ENCODE measurements around the gene WASL. TPM values are rescaled to one million over a fixed set of nuclear protein-coding genes. Genes with fewer than 3 reads are reported as not detected.
A peak's percentile ranks its signal among the peaks of the same experiment; 100 is the strongest.

Gene WASL
- total RNA-seq, 1 donor = 22.5 TPM

DNA sequence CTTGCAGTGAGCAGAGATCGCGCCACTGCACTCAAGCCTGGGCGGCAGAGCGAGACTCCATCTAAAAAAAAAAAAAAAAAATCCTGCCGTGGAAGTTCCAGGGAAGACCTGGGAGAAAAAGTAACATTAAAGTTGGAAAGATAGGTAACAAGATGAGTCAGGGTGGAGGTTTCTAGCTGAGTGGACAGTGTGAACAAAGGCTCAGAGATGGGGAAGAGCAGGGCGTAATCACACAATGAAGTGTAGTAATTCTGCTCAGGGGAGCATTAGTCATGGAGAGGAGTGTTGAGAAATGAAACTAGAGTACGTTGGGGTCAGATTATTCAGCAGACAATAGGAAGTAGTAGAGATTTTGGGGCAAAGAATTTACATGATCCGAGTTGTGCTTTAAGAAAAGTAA lies 21.6 kb upstream of the WASL start:
- no peak overlapping the region for H3K4me3 ChIP-seq (ENCODE audit: low read depth, low read length)
- DNase-seq (ENCODE audit: low read depth) = peak; percentile 45
- TF ChIP-seq, protein P1, sequence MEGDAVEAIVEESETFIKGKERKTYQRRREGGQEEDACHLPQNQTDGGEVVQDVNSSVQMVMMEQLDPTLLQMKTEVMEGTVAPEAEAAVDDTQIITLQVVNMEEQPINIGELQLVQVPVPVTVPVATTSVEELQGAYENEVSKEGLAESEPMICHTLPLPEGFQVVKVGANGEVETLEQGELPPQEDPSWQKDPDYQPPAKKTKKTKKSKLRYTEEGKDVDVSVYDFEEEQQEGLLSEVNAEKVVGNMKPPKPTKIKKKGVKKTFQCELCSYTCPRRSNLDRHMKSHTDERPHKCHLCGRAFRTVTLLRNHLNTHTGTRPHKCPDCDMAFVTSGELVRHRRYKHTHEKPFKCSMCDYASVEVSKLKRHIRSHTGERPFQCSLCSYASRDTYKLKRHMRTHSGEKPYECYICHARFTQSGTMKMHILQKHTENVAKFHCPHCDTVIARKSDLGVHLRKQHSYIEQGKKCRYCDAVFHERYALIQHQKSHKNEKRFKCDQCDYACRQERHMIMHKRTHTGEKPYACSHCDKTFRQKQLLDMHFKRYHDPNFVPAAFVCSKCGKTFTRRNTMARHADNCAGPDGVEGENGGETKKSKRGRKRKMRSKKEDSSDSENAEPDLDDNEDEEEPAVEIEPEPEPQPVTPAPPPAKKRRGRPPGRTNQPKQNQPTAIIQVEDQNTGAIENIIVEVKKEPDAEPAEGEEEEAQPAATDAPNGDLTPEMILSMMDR (IDR thresholded peaks at IDR 0.05; ENCODE audit: insufficient read depth, low read depth, low read length) = no peak

DNA sequence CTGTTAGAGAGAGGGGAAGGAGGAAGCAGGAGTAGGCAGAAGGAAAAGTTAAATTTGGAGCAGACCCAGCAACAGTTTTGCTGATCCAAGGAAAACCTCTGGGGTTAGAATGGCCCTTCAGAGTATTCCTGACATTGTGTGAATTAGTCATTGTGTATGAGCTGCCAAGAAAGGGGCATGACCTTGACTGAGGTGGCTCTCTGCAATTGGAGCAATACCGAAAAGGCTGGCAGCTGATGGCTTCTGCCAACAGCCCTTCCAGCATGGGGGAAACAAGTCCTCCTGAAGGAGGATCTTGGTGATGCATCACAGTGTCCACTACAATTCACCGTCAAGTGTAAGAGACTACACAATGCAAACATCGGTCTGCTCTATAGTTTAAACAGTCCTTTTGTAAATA lies 20.6 kb upstream of the WASL start:
- DNase-seq (ENCODE audit: low read depth) = peak; percentile 12
- TF ChIP-seq, protein P1 (IDR thresholded peaks at IDR 0.05; ENCODE audit: insufficient read depth, low read depth, low read length) = no peak
- no peak overlapping the region for H3K4me3 ChIP-seq (ENCODE audit: low read depth, low read length)

DNA sequence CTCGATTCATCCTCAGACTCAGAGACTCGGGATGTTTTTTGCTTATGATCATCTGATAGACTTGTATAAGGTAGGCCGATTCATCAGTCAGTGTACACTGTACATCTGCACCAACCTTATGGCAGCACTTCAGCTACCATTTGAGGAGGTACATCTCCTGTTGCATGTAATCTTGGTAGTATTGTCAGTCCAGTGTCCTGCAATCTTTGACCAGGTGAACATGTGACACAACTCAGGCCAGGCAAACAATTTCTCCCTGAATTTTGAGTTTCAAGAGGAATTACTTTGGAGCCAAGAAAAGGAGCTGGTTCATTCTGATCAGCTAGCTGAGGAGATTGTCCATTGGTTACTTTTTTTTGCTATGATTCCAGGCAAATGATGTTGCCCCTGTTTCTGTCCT lies 19.7 kb upstream of the WASL start:
- no peak for DNase-seq (ENCODE audit: low read depth)
- no peak overlapping the region for H3K4me3 ChIP-seq (ENCODE audit: low read depth, low read length)
- TF ChIP-seq, protein P1 (IDR thresholded peaks at IDR 0.05; ENCODE audit: insufficient read depth, low read depth, low read length) = no peak

DNA sequence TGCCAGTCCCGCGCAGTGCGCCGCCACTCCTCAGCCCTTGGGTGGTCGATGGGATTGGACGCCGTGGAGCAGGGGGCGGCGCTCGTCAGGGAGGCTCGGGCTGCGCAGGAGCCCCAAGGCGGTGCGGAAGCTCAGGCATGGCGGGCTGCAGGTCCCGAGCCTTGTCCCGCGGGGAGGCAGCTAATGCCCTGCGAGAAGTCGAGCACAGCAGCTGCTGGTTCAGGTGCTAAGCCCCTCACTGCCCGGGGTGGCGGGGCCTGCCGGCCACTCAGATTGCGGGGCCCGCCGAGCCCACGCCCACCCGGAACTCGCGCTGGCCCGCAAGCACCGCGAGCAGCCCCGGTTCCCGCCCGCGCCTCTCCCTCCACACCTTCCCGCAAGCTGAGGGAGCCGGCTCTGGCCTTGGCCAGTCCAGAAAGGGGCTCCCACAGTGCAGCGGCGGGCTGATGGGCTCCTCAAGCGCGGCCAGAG lies 14.4 kb upstream of the WASL start:
- DNase-seq (ENCODE audit: low read depth) = peak; percentile 12
- peak overlapping the region; percentile 60 for H3K4me3 ChIP-seq (ENCODE audit: low read depth, low read length)
- TF ChIP-seq, protein P1 (IDR thresholded peaks at IDR 0.05; ENCODE audit: insufficient read depth, low read depth, low read length) = no peak

DNA sequence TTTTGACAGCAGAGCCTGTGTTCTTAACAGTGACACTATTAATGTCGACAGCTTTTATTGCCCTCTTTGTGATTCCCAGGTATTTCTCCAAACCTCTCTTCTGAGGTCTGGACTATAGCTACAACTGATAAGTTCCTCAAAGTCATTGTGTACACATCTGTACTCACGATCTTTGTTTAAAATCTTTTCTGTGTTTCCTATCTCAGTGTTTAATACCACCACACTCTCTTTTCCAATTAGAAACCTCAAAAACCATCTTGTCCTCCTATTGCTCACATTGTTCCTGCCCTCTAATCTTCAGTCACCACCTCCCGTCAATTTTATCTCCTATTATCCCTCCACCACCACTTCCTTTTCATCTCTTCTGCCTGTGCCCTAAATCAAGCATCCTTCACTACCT lies 12.9 kb upstream of the WASL start:
- no peak for DNase-seq (ENCODE audit: low read depth)
- H3K4me3 ChIP-seq (ENCODE audit: low read depth, low read length) = no peak overlapping the region
- TF ChIP-seq, protein P1 (IDR thresholded peaks at IDR 0.05; ENCODE audit: insufficient read depth, low read depth, low read length) = no peak

DNA sequence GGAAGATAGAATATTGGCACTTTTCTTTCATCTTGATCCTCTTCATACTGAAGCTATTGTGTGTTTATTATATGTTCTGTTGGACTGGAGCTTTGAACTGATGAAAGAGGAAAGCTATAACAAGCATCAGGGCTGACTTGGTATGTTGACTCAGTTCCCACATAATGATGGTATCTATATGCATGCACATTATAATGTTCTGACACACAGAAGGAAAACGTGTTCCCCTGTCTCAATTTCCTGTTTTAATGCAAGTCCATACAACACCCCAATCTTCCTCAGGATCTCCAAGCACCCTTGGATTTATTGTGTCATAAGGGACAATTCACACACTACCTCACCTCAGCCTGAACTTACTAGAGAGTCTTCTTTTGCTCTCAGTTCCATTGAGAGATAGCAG lies 8.3 kb upstream of the WASL start:
- no peak overlapping the region for H3K4me3 ChIP-seq (ENCODE audit: low read depth, low read length)
- no peak for DNase-seq (ENCODE audit: low read depth)
- TF ChIP-seq, protein P1 (IDR thresholded peaks at IDR 0.05; ENCODE audit: insufficient read depth, low read depth, low read length) = no peak

DNA sequence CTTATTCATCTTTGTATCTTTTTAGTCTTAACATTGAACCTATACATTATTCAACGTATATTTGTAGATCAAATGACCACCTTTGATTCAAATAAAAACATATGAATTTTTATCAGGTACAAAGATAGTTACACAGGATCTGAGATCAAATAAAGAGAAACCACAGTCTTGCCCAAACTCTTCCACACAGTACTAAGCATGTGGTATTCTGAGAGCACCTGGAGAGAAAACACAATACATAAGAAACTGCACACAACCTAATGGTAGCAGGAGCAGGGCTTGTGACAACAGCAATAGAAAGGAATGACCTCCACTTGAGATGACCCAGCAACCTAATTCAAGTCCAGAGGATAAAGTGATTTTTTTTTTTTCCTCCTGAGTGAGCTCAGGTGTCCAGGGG lies 6.5 kb upstream of the WASL start:
- TF ChIP-seq, protein P1 (IDR thresholded peaks at IDR 0.05; ENCODE audit: insufficient read depth, low read depth, low read length) = no peak
- no peak for DNase-seq (ENCODE audit: low read depth)

More for the DNA sequence above, 6.5 kb upstream of the WASL start:
- no peak overlapping the region for H3K4me3 ChIP-seq (ENCODE audit: low read depth, low read length)

All from fibroblast of villous mesenchyme (primary cell).